ENCODE measurements around the gene RTL10. TPM values are rescaled to one million over a fixed set of nuclear protein-coding genes. Genes with fewer than 3 reads are reported as not detected.
A peak's percentile ranks its signal among the peaks of the same experiment; 100 is the strongest.

The RTL10 gene
- total and polyA plus RNA-seq, 2 donors (not counting 1 experiment from before 2014, with no cell fraction given) = 6.4 to 15.2 TPM

DNA sequence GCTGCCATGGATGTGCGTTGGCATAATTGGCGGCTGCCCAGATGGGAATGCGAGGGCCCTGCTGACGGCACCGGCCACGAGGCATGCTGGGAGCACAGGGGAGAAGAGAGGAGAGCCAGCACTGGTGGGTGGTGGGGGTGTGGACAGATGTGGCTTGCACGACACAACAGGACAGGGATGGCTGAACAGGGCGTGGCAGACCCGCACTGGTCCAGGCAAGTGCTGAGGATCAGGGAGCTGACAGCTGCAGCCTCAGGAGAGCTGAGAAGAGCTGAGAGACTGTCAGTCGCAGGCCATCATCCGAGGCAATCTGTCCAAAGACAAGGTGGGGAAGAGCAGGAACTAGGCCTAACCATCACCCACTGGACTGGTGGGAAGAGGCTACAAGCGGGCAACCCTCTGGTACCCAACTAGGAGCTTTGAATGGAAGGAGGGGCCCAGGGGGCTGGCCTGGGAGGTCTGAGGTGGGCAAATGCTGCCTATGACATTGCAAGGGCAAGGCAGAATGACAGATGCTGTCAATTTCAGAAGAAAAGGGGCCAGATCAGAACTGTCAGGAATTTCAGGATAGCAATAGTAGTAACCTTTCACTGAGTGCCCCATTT is 2.4 kb downstream of the RTL10 start:
- 97% methylated on average over 11 of the region's 12 CpGs for WGBS (ENCODE audit: insufficient coverage)
- Histone ChIP-seq H3K79me2 (ENCODE audit: control insufficient read depth, insufficient read depth, low read length) (peaks cover 44% of the 10 kb centered on the region), H3K4me2 (replicated peaks; ENCODE audit: low read depth, low read length, poor library complexity, severe bottlenecking) (no peak overlapping the region), H3K4me1 (ENCODE audit: control insufficient read depth in 2 of 2, insufficient read depth in 2 of 2, low read length in 2 of 2) (peaks cover 21 to 26% of the 10 kb centered on the region in 2 donors), H4K20me1 (ENCODE audit: control insufficient read depth, insufficient read depth, low read length, poor library complexity, severe bottlenecking) (peaks cover 30% of the 10 kb centered on the region), H3K27me3 (replicated peaks in 1 of 4; ENCODE audit: control extremely low read depth in 1 of 4, control insufficient read depth in 3 of 4, insufficient read depth in 4 of 4, low read length in 3 of 4) (no peaks in the 10 kb centered on the region), H3K27ac (ENCODE audit: low read length in 2 of 2) (no peak overlapping the region), H2AFZ (ENCODE audit: insufficient read depth, low read depth, low read length, poor library complexity, severe bottlenecking) (no peak overlapping the region), H3K4me3 (ENCODE audit: control extremely low read depth in 1 of 5, extremely low read depth in 1 of 5, insufficient read depth in 1 of 5, low read depth in 2 of 5, low read length in 4 of 5) (no peak overlapping the region), H3K36me3 (replicated peaks in 1 of 2; ENCODE audit: control extremely low read depth in 1 of 2, control insufficient read depth in 1 of 2, extremely low read depth in 1 of 2, insufficient read depth in 2 of 2, low read length in 1 of 2) (peaks cover 0 to 18% of the 10 kb centered on the region in 2 experiments), H3K9ac (ENCODE audit: low read length) (no peak overlapping the region), H3K9me3 (ENCODE audit: control extremely low read depth in 1 of 3, control insufficient read depth in 2 of 3, insufficient read depth in 1 of 3, low read length in 2 of 3) (peaks cover 0 to 1% (median 0%) of the 10 kb centered on the region in 3 donors)
- no peak for TF ChIP-seq EZH2 (IDR thresholded peaks at IDR 0.05; ENCODE audit: borderline replicate concordance, insufficient read depth, low read depth, low read length, poor library complexity, severe bottlenecking)
- TF ChIP-seq, protein P1, sequence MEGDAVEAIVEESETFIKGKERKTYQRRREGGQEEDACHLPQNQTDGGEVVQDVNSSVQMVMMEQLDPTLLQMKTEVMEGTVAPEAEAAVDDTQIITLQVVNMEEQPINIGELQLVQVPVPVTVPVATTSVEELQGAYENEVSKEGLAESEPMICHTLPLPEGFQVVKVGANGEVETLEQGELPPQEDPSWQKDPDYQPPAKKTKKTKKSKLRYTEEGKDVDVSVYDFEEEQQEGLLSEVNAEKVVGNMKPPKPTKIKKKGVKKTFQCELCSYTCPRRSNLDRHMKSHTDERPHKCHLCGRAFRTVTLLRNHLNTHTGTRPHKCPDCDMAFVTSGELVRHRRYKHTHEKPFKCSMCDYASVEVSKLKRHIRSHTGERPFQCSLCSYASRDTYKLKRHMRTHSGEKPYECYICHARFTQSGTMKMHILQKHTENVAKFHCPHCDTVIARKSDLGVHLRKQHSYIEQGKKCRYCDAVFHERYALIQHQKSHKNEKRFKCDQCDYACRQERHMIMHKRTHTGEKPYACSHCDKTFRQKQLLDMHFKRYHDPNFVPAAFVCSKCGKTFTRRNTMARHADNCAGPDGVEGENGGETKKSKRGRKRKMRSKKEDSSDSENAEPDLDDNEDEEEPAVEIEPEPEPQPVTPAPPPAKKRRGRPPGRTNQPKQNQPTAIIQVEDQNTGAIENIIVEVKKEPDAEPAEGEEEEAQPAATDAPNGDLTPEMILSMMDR (IDR thresholded peaks at IDR 0.05) = no peak
- intact Hi-C loops (cut with micrococcal nuclease) = loop anchor here (10.0 kb wide), 1 partner anchor 233 kb away; the partner anchor contains the start of gene DGCR8
- Mint-ChIP-seq H3K27ac (peak overlapping the region; percentile 29), H3K4me3 (peak overlapping the region; percentile 95), H3K4me1 (peaks cover 43% of the 10 kb centered on the region), H3K9me3 (ENCODE audit: insufficient read depth) (no peaks in the 10 kb centered on the region), H3K27me3 (no peaks in the 10 kb centered on the region)
- no peak for ATAC-seq (ENCODE audit: low read depth)
- CTCF ChIA-PET = interaction anchor here (0.6 kb wide), 1 partner anchor 1120 kb away, joined by 3 read pairs; no protein-coding TSS in a partner anchor
- POLR2A ChIA-PET = no interaction called here
- DNase-seq = no peak

Data from B cell (primary cell).